ENCODE measurements around the gene TNFAIP2.

TNFAIP2 gene

GRCh38 chr14:103186241-103186822 lies 63.1 kb downstream of the TNFAIP2 start:
- no peak for DNase-seq (ENCODE audit: low read depth in 2 of 2)

Data from stimulated activated CD8-positive, alpha-beta memory T cell treated with anti-CD3 and anti-CD28 coated beads, Interleukin-15, amount 100 ng/mL, for 48 hours (primary cell).